ENCODE results near the gene CHST4.
A peak's percentile ranks its signal among the peaks of the same experiment; 100 is the strongest.

The CHST4 gene

DNA sequence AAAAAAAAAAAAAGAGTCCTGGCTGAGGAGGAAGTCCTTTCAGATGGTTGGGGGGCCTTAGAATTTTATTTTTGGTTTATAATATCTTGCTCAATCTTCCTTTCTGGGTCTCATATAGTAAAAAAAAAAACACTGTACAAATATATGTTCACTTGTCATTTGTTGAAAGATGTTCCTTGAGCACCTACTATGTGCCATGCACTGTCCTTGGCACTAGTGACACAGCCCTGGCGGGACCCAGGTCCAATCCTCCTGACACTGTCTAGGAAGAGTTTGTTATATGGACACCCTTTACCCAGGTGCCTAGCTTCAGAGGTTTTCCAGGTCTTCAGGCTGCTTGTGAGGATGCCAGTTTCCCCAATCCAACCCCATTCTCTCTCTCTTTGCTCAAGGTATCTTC, 2.0 kb downstream of the CHST4 start:
- TF ChIP-seq, protein P1, sequence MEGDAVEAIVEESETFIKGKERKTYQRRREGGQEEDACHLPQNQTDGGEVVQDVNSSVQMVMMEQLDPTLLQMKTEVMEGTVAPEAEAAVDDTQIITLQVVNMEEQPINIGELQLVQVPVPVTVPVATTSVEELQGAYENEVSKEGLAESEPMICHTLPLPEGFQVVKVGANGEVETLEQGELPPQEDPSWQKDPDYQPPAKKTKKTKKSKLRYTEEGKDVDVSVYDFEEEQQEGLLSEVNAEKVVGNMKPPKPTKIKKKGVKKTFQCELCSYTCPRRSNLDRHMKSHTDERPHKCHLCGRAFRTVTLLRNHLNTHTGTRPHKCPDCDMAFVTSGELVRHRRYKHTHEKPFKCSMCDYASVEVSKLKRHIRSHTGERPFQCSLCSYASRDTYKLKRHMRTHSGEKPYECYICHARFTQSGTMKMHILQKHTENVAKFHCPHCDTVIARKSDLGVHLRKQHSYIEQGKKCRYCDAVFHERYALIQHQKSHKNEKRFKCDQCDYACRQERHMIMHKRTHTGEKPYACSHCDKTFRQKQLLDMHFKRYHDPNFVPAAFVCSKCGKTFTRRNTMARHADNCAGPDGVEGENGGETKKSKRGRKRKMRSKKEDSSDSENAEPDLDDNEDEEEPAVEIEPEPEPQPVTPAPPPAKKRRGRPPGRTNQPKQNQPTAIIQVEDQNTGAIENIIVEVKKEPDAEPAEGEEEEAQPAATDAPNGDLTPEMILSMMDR (IDR thresholded peaks at IDR 0.05): no peak

- TF ChIP-seq, protein P1 (IDR thresholded peaks at IDR 0.05): no peak
Observed at GRCh38 chr16:71528863-71529262, 2.6 kb downstream of the CHST4 start.

GRCh38 chr16:71532366-71532765, 6.1 kb downstream of the CHST4 start:
- TF ChIP-seq, protein P1 (IDR thresholded peaks at IDR 0.05): no peak

GRCh38 chr16:71536752-71537499, 10.7 kb downstream of the CHST4 start:
- TF ChIP-seq, protein P1 (IDR thresholded peaks at IDR 0.05): no peak

DNA sequence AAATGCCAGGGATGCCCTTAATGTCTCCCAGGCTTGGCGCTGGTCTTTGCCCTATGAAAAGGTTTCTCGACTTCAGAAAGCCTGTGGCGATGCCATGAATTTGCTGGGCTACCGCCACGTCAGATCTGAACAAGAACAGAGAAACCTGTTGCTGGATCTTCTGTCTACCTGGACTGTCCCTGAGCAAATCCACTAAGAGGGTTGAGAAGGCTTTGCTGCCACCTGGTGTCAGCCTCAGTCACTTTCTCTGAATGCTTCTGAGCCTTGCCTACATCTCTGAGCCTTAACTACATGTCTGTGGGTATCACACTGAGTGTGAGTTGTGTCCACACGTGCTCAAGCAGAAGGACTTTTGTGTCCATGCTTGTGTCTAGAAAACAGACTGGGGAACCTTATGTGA, 11.4 kb downstream of the CHST4 start:
- TF ChIP-seq, protein P1 (IDR thresholded peaks at IDR 0.05): peak; percentile 66

- TF ChIP-seq, protein P1 (IDR thresholded peaks at IDR 0.05): peak; percentile 71
Observed at GRCh38 chr16:71542377-71542776, 16.2 kb downstream of the CHST4 start.

DNA sequence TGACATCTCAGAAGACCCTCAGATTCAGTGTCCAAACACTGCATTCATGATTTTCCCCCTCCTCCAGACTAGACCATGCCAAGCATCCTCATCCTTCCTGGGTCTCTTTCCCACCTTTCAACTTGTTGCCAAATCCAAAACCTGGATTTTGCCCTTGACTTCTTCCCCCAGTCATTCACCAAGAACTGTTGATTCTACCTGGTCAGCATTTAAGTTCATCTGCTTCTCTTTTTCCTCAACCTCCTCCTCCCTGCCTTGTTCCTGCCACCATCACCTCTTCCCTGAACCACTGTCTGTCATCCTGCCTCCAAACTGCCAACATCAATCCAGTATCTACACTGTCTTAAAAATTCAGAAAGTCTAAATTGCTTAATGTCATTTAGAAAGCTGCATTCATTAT, 20.9 kb downstream of the CHST4 start:
- TF ChIP-seq, protein P1 (IDR thresholded peaks at IDR 0.05): no peak
